Measurements from ENCODE around the gene KCTD6. TPM values are rescaled to one million over a fixed set of nuclear protein-coding genes. Genes with fewer than 3 reads are reported as not detected.
A peak's percentile ranks its signal among the peaks of the same experiment; 100 is the strongest.

KCTD6 gene
- polyA plus RNA-seq, 3 donors, result 11.3 to 18.9 (median 11.9) TPM

DNA sequence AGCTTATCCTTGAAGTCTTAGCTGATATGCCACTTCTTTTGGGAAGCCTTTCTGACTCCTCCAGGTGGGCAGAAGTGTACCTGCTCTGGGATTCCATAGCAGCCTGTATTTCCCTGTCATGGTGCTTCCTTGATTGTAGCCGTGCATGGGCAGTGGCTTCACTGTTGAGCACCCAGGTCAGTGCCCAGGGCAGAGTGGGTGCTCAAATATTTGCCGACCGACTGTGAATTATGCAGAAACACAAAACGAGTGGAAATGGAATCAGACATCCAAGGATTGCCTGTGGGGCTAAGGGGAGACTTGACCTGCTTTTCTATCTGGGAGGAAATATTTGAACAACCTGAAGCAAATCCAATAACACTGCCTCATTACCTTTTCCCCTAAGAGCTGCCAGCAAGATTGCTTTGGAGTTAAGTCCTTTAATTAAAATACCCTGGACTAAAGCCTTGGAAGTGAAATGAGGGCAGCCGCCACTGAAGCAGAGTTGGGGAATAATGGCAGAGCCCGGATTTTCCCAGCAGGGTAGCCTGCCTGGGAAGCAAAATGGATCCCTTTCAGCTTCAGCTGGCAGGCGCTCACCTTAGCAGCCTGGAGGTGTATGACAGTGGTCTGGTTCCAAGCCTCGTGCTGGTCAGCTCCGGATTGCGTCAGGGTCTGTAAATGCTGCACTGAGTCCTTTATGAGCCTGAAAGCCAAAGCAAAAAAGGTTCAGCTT, 30.2 kb downstream of the KCTD6 start:
- peaks cover 0 to 6% (median 5%) of the 10 kb centered on the region in 3 donors for H3K27me3 Mint-ChIP-seq (ENCODE audit: low read depth in 3 of 3)
- Histone ChIP-seq H4K20me1 (ENCODE audit: insufficient read depth, low read length) (no peaks in the 10 kb centered on the region), H3K9me3 (replicated peaks in 1 of 2; ENCODE audit: control insufficient read depth in 1 of 2, insufficient read depth in 1 of 2, low read length in 2 of 2) (no peaks in the 10 kb centered on the region), H3K27ac (ENCODE audit: low read depth in 1 of 2, low read length in 2 of 2) (no peak overlapping the region), H3K79me2 (ENCODE audit: insufficient read depth, low read length) (no peaks in the 10 kb centered on the region), H3K9ac (ENCODE audit: insufficient read depth, low read length, poor library complexity, severe bottlenecking) (no peak overlapping the region), H3K4me1 (ENCODE audit: control insufficient read depth in 1 of 2, insufficient read depth in 2 of 2, low read length in 2 of 2) (peaks cover 20 to 23% of the 10 kb centered on the region in 2 donors), H2AFZ (ENCODE audit: insufficient read depth, low read depth, low read length, poor library complexity, severe bottlenecking) (no peak overlapping the region), H3K4me3 (replicated peaks in 1 of 3; ENCODE audit: low read depth in 2 of 3, low read length in 3 of 3) (no peak overlapping the region), H3K36me3 (replicated peaks in 1 of 2; ENCODE audit: control insufficient read depth in 1 of 2, insufficient read depth in 2 of 2, low read length in 2 of 2) (no peaks in the 10 kb centered on the region), H3K4me2 (replicated peaks; ENCODE audit: extremely low read depth, low read length, poor library complexity, severe bottlenecking) (no peak overlapping the region), H3K27me3 (ENCODE audit: control insufficient read depth in 2 of 2, insufficient read depth in 2 of 2, low read length in 2 of 2) (no peaks in the 10 kb centered on the region)
- 88% methylated on average over 9 of the region's 10 CpGs for WGBS (ENCODE audit: insufficient coverage)
- peaks cover 0 to 4% of the 10 kb centered on the region in 2 donors for H3K36me3 Mint-ChIP-seq
- peaks cover 24% of the 10 kb centered on the region for H3K4me1 Mint-ChIP-seq
- no peak for DNase-seq
- intact Hi-C loops (cut with micrococcal nuclease), result no loop called here
- H3K27ac Mint-ChIP-seq, result peak overlapping the region in 2 of 7 donors; percentile 6 to 24
- TF ChIP-seq, protein P1, sequence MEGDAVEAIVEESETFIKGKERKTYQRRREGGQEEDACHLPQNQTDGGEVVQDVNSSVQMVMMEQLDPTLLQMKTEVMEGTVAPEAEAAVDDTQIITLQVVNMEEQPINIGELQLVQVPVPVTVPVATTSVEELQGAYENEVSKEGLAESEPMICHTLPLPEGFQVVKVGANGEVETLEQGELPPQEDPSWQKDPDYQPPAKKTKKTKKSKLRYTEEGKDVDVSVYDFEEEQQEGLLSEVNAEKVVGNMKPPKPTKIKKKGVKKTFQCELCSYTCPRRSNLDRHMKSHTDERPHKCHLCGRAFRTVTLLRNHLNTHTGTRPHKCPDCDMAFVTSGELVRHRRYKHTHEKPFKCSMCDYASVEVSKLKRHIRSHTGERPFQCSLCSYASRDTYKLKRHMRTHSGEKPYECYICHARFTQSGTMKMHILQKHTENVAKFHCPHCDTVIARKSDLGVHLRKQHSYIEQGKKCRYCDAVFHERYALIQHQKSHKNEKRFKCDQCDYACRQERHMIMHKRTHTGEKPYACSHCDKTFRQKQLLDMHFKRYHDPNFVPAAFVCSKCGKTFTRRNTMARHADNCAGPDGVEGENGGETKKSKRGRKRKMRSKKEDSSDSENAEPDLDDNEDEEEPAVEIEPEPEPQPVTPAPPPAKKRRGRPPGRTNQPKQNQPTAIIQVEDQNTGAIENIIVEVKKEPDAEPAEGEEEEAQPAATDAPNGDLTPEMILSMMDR (IDR thresholded peaks at IDR 0.05), result no peak
- H3K4me3 Mint-ChIP-seq, result no peak overlapping the region
- H3K9me3 Mint-ChIP-seq, result peaks cover 0 to 3% (median 0%) of the 10 kb centered on the region in 7 donors

DNA sequence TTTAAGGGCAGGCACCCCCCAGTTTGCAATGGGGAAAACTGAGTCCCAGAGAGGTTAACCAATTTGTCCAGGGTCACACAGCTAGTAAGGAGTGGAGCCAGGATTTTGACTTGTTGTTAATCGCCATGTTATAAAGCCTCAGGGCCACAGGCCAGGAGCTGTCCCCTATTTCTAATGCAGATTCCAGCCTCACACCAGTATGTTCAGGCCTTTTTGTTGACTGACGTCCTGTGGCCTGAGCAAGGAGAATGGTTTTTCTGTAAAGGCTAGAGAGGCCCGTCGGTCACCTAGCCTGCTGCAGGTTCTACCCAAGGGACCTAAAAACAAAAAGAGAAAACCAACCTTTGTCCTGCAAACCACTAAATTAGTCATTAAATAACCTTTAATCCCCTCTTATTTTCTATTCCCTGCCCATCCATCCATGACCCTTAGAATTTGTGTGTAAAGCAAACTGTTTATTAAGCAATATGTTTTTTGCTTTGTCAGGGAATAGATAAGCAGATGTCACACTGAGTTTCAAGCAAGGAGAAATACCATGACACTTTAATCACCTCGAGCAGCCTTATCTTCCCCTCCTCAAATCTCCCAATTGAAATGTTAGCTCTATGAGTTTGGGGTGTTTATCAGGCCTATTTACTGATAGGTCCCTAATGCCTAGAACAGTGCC, 31.0 kb downstream of the KCTD6 start:
- H3K9me3 ChIP-seq (replicated peaks in 1 of 2; ENCODE audit: control insufficient read depth in 1 of 2, insufficient read depth in 1 of 2, low read length in 2 of 2), result no peaks in the 10 kb centered on the region
- intact Hi-C loops (cut with micrococcal nuclease), result no loop called here
- no peak overlapping the region for H3K4me3 ChIP-seq (replicated peaks in 1 of 3; ENCODE audit: low read depth in 2 of 3, low read length in 3 of 3)
- H3K79me2 ChIP-seq (ENCODE audit: insufficient read depth, low read length), result no peaks in the 10 kb centered on the region
- H3K27me3 ChIP-seq (ENCODE audit: control insufficient read depth in 2 of 2, insufficient read depth in 2 of 2, low read length in 2 of 2), result no peaks in the 10 kb centered on the region
- H3K27ac ChIP-seq (ENCODE audit: low read depth in 1 of 2, low read length in 2 of 2), result no peak overlapping the region
- Mint-ChIP-seq H3K27ac (no peak overlapping the region), H3K4me1 (peaks cover 25% of the 10 kb centered on the region), H3K9me3 (peaks cover 0 to 3% (median 0%) of the 10 kb centered on the region in 7 donors), H3K27me3 (ENCODE audit: low read depth in 3 of 3) (peaks cover 0 to 5% (median 4%) of the 10 kb centered on the region in 3 donors), H3K4me3 (no peak overlapping the region), H3K36me3 (peaks cover 0 to 4% of the 10 kb centered on the region in 2 donors)
- H2AFZ ChIP-seq (ENCODE audit: insufficient read depth, low read depth, low read length, poor library complexity, severe bottlenecking), result no peak overlapping the region
- TF ChIP-seq, protein P1 (IDR thresholded peaks at IDR 0.05), result no peak
- H3K36me3 ChIP-seq (replicated peaks in 1 of 2; ENCODE audit: control insufficient read depth in 1 of 2, insufficient read depth in 2 of 2, low read length in 2 of 2), result no peaks in the 10 kb centered on the region
- H3K4me2 ChIP-seq (replicated peaks; ENCODE audit: extremely low read depth, low read length, poor library complexity, severe bottlenecking), result no peak overlapping the region
- peaks cover 21 to 31% of the 10 kb centered on the region in 2 donors for H3K4me1 ChIP-seq (ENCODE audit: control insufficient read depth in 1 of 2, insufficient read depth in 2 of 2, low read length in 2 of 2)
- DNase-seq, result no peak
- H3K9ac ChIP-seq (ENCODE audit: insufficient read depth, low read length, poor library complexity, severe bottlenecking), result no peak overlapping the region
- WGBS (ENCODE audit: insufficient coverage), result 100% methylated on average over 2 of the region's 5 CpGs
- no peaks in the 10 kb centered on the region for H4K20me1 ChIP-seq (ENCODE audit: insufficient read depth, low read length)
